WERI-Rb-1 (cell line): Measurements from ENCODE around the gene RERE.

Experiments used
- DNase-seq: peaks from one replicate; pipeline ENCODE4 v3.0.0-alpha.2; 2020
- H3K27ac ChIP-seq: fragments of 250-450 bp; sonication (Bioruptor Pico); 2 replicates; pipeline ENCODE4 v1.5.1; 2020; ENCODE audit warnings: mild to moderate bottlenecking, moderate library complexity
- H3K27me3 ChIP-seq: fragments of 250-450 bp; sonication (Bioruptor Pico); 2 replicates; pipeline ENCODE4 v1.5.1; 2021; ENCODE audit warnings: mild to moderate bottlenecking, low read depth, moderate library complexity; ENCODE audit not compliant: insufficient read depth, severe bottlenecking
- H3K36me3 ChIP-seq: fragments of 250-450 bp; sonication (Bioruptor Pico); 2 replicates; pipeline ENCODE4 v1.5.1; 2020; ENCODE audit warnings: mild to moderate bottlenecking, moderate library complexity
- H3K4me3 ChIP-seq: 2 replicates; pipeline ENCODE4 v1.5.1; 2011; ENCODE audit warnings: low read depth, mild to moderate bottlenecking, control low read depth, low read length
- H3K9me3 ChIP-seq: fragments of 250-450 bp; sonication (Bioruptor Pico); 2 replicates; pipeline ENCODE4 v1.5.1; 2021; ENCODE audit warnings: mild to moderate bottlenecking, moderate library complexity; ENCODE audit not compliant: severe bottlenecking
- CTCF ChIP-seq: IDR thresholded peaks from 2 replicates; pipeline ENCODE4 v1.5.1; 2011; ENCODE audit warnings: low read depth, mild to moderate bottlenecking, control low read depth, inconsistent platforms, low read length

The RERE gene

GRCh38 chr1:8649875-8650274 is 167.6 kb downstream of the RERE start:
- peaks cover 64% of the 10 kb centered on the region for H3K36me3 ChIP-seq
- H3K27me3 ChIP-seq = no peaks in the 10 kb centered on the region
- no peak overlapping the region for H3K27ac ChIP-seq
- no peak for DNase-seq
- TF ChIP-seq CTCF = no peak
- H3K4me3 ChIP-seq = no peak overlapping the region
- H3K9me3 ChIP-seq = no peaks in the 10 kb centered on the region

- no peak overlapping the region for H3K4me3 ChIP-seq
- DNase-seq = no peak
- TF ChIP-seq CTCF = no peak
- H3K9me3 ChIP-seq = no peaks in the 10 kb centered on the region
- H3K36me3 ChIP-seq = peaks cover 72% of the 10 kb centered on the region
- H3K27ac ChIP-seq = no peak overlapping the region
- H3K27me3 ChIP-seq = no peaks in the 10 kb centered on the region
Measured at GRCh38 chr1:8649027-8649426, 168.4 kb downstream of the RERE start.

- H3K4me3 ChIP-seq = no peak overlapping the region
- peaks cover 73% of the 10 kb centered on the region for H3K36me3 ChIP-seq
- TF ChIP-seq CTCF = no peak
- H3K9me3 ChIP-seq = no peaks in the 10 kb centered on the region
- no peaks in the 10 kb centered on the region for H3K27me3 ChIP-seq
- DNase-seq = no peak
- H3K27ac ChIP-seq = no peak overlapping the region
Measured at GRCh38 chr1:8646996-8647395, 170.4 kb downstream of the RERE start.

GRCh38 chr1:8646189-8646588 is 171.3 kb downstream of the RERE start:
- Histone ChIP-seq H3K27ac (no peak overlapping the region), H3K9me3 (no peaks in the 10 kb centered on the region), H3K4me3 (no peak overlapping the region), H3K27me3 (no peaks in the 10 kb centered on the region), H3K36me3 (peaks cover 70% of the 10 kb centered on the region)
- TF ChIP-seq CTCF = no peak
- DNase-seq = no peak

GRCh38 chr1:8643542-8644536 is 173.6 kb downstream of the RERE start:
- no peak for TF ChIP-seq CTCF
- H3K9me3 ChIP-seq = no peaks in the 10 kb centered on the region
- no peak overlapping the region for H3K27ac ChIP-seq
- peaks cover 64% of the 10 kb centered on the region for H3K36me3 ChIP-seq
- no peak overlapping the region for H3K4me3 ChIP-seq
- DNase-seq = no peak
- no peaks in the 10 kb centered on the region for H3K27me3 ChIP-seq
